OCI-LY1 (cell line): Measurements from ENCODE around the gene C12orf43.
A peak's percentile ranks its signal among the peaks of the same experiment; 100 is the strongest.

Source experiments
- H2AFZ ChIP-seq: fragments of 200-600 bp; sonication (generic), shearing (Covaris generic); 2 replicates; pipeline ENCODE4 v1.6.0; 2014; ENCODE audit warnings: antibody characterized with exemption, mild to moderate bottlenecking, low read length
- H3F3A ChIP-seq: fragments of 200-600 bp; sonication (generic), shearing (Covaris generic); 2 replicates; pipeline ENCODE4 v1.6.0; 2014; ENCODE audit warnings: mild to moderate bottlenecking, antibody characterized with exemption, low read length, moderate library complexity; ENCODE audit not compliant: insufficient read depth
- H3K27ac ChIP-seq: fragments of 200-600 bp; sonication (generic); 2 replicates; pipeline ENCODE4 v1.5.1; 2014; ENCODE audit warnings: low read length, mixed run types, mild to moderate bottlenecking, low read depth; ENCODE audit not compliant: poor library complexity, severe bottlenecking
- H3K27me3 ChIP-seq: fragments of 200-600 bp; sonication (generic); 2 replicates; pipeline ENCODE4 v1.6.0; 2014; ENCODE audit warnings: antibody characterized with exemption, mild to moderate bottlenecking, low read length, moderate library complexity; ENCODE audit not compliant: insufficient read depth
- H3K36me3 ChIP-seq: fragments of 200-600 bp; sonication (generic); 2 replicates; pipeline ENCODE4 v1.6.1; 2014; ENCODE audit warnings: mild to moderate bottlenecking, antibody characterized with exemption, low read length, moderate library complexity, mixed read lengths; ENCODE audit not compliant: insufficient read depth
- H3K4me1 ChIP-seq: fragments of 200-600 bp; sonication (generic); 2 replicates; pipeline ENCODE4 v1.5.1; 2014; ENCODE audit warnings: mild to moderate bottlenecking, low read length, moderate library complexity; ENCODE audit not compliant: insufficient read depth, severe bottlenecking
- H3K4me2 ChIP-seq: fragments of 200-600 bp; sonication (generic), shearing (Covaris generic); 2 replicates; pipeline ENCODE4 v1.6.1; 2014; ENCODE audit warnings: low read length
- H3K4me3 ChIP-seq: fragments of 200-600 bp; sonication (generic); 2 replicates; pipeline ENCODE4 v1.5.1; 2014; ENCODE audit warnings: low read length, low read depth, mild to moderate bottlenecking, mixed read lengths; ENCODE audit not compliant: poor library complexity, severe bottlenecking
- H3K79me2 ChIP-seq: fragments of 200-600 bp; shearing (Covaris generic); 2 replicates; pipeline ENCODE4 v1.6.1; 2016; ENCODE audit warnings: mixed run types, low read length, mixed read lengths; ENCODE audit not compliant: insufficient read depth
- H3K9ac ChIP-seq: fragments of 200-600 bp; sonication (generic), shearing (Covaris generic); 2 replicates; pipeline ENCODE4 v1.6.1; 2014; ENCODE audit warnings: mild to moderate bottlenecking, low read length, mixed read lengths
- H3K9me2 ChIP-seq: fragments of 200-600 bp; sonication (generic), shearing (Covaris generic); 2 replicates; pipeline ENCODE4 v1.6.1; 2014; ENCODE audit warnings: low read depth, mild to moderate bottlenecking, low read length, mixed read lengths
- H3K9me3 ChIP-seq: fragments of 200-600 bp; shearing (Covaris generic); 2 replicates; pipeline ENCODE4 v1.6.1; 2014; ENCODE audit warnings: low read length, mixed read lengths
- H4K20me1 ChIP-seq: fragments of 200-600 bp; sonication (generic), shearing (Covaris generic); 2 replicates; pipeline ENCODE4 v1.6.0; 2016; ENCODE audit warnings: mild to moderate bottlenecking, low read length; ENCODE audit not compliant: insufficient read depth
- CTCF ChIP-seq: fragments of 200-600 bp; sonication (generic), shearing (Covaris generic); IDR thresholded peaks from 2 replicates; pipeline ENCODE4 v1.5.1; 2017; ENCODE audit warnings: mild to moderate bottlenecking, antibody characterized with exemption, low read length, moderate library complexity, mixed read lengths
- EZH2 ChIP-seq: fragments of 200-600 bp; sonication (generic), shearing (Covaris generic); IDR thresholded peaks from 2 replicates; pipeline ENCODE4 v1.8.0; 2017; ENCODE audit warnings: borderline replicate concordance, mixed run types, mild to moderate bottlenecking, antibody characterized with exemption, low read length, moderate library complexity, mixed read lengths

The C12orf43 gene

GRCh38 chr12:120977531-120978295 lies 38.6 kb downstream of the C12orf43 start:
- H3K27me3 ChIP-seq = peaks cover 7% of the 10 kb centered on the region; the same call in 1 of the 2 replicates
- H3K4me1 ChIP-seq = no peaks in the 10 kb centered on the region
- H3K36me3 ChIP-seq = no peaks in the 10 kb centered on the region
- H3K79me2 ChIP-seq = no peaks in the 10 kb centered on the region
- no peak overlapping the region for H3K4me2 ChIP-seq
- no peak for TF ChIP-seq CTCF
- TF ChIP-seq EZH2 = no peak
- H3K27ac ChIP-seq = no peak overlapping the region
- H3K4me3 ChIP-seq = no peak overlapping the region
- H4K20me1 ChIP-seq = no peaks in the 10 kb centered on the region
- H3K9me3 ChIP-seq = no peaks in the 10 kb centered on the region
- H3K9me2 ChIP-seq = no peaks in the 10 kb centered on the region
- no peak overlapping the region for H2AFZ ChIP-seq
- no peak overlapping the region for H3K9ac ChIP-seq
- no peaks in the 10 kb centered on the region for H3F3A ChIP-seq

GRCh38 chr12:120972870-120973543 lies 43.3 kb downstream of the C12orf43 start:
- H3K9ac ChIP-seq = no peak overlapping the region
- H3K4me1 ChIP-seq = peaks cover 3% of the 10 kb centered on the region
- H3K79me2 ChIP-seq = no peaks in the 10 kb centered on the region
- no peak overlapping the region for H3K4me2 ChIP-seq
- no peaks in the 10 kb centered on the region for H3F3A ChIP-seq
- H3K36me3 ChIP-seq = no peaks in the 10 kb centered on the region
- H3K9me2 ChIP-seq = no peaks in the 10 kb centered on the region
- no peak overlapping the region for H3K4me3 ChIP-seq
- no peak overlapping the region for H3K27ac ChIP-seq
- H4K20me1 ChIP-seq = no peaks in the 10 kb centered on the region
- no peaks in the 10 kb centered on the region for H3K9me3 ChIP-seq
- H3K27me3 ChIP-seq = no peaks in the 10 kb centered on the region
- TF ChIP-seq EZH2 (no peak), CTCF (no peak)
- no peak overlapping the region for H2AFZ ChIP-seq

GRCh38 chr12:120971299-120972180 lies 44.7 kb downstream of the C12orf43 start:
- Histone ChIP-seq H2AFZ (no peak overlapping the region), H3K27ac (no peak overlapping the region), H3K4me3 (no peak overlapping the region)

More at GRCh38 chr12:120971299-120972180, 44.7 kb downstream of the C12orf43 start:
- no peak overlapping the region for H3K4me2 ChIP-seq
- H3K9me3 ChIP-seq = no peaks in the 10 kb centered on the region
- H3K36me3 ChIP-seq = no peaks in the 10 kb centered on the region
- TF ChIP-seq CTCF (peak; percentile 89), EZH2 (no peak)
- H3K4me1 ChIP-seq = peaks cover 11% of the 10 kb centered on the region
- H3K79me2 ChIP-seq = no peaks in the 10 kb centered on the region
- H3K9ac ChIP-seq = no peak overlapping the region
- no peaks in the 10 kb centered on the region for H4K20me1 ChIP-seq
- no peaks in the 10 kb centered on the region for H3F3A ChIP-seq
- no peaks in the 10 kb centered on the region for H3K27me3 ChIP-seq
- H3K9me2 ChIP-seq = no peaks in the 10 kb centered on the region
